ENCODE measurements around the gene MCCC1.

The MCCC1 gene

GRCh38 chr3:182970811-182971418 is 128.4 kb downstream of the MCCC1 start:
- no peak for TF ChIP-seq CTCF (IDR thresholded peaks at IDR 0.05; ENCODE audit: extremely low read depth, missing control alignments)
- DNase-seq (ENCODE audit: low spot score): no peak

GRCh38 chr3:182969853-182970252 is 129.4 kb downstream of the MCCC1 start:
- DNase-seq (ENCODE audit: low spot score): no peak
- TF ChIP-seq CTCF (IDR thresholded peaks at IDR 0.05; ENCODE audit: extremely low read depth, missing control alignments): no peak

DNA sequence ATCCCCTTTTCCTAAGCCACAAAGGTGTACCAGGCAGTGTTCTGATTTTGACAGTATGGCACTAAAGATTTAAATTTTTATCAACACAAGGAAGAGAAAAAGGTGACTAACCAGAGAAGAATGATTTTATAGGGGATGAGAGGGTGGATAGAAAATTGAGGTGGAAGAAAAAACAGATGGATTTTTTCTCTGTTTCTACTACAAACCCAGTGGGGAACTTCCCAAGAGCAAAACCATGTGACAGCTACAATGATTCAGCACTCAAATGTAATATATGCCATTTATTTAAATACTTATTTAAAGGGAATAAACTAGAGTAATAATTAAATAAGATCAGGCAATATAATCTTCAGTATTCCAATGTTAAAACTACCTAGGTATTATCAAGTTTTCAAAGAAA is 130.0 kb downstream of the MCCC1 start:
- no peak for TF ChIP-seq CTCF (IDR thresholded peaks at IDR 0.05; ENCODE audit: extremely low read depth, missing control alignments)
- DNase-seq (ENCODE audit: low spot score): no peak

DNA sequence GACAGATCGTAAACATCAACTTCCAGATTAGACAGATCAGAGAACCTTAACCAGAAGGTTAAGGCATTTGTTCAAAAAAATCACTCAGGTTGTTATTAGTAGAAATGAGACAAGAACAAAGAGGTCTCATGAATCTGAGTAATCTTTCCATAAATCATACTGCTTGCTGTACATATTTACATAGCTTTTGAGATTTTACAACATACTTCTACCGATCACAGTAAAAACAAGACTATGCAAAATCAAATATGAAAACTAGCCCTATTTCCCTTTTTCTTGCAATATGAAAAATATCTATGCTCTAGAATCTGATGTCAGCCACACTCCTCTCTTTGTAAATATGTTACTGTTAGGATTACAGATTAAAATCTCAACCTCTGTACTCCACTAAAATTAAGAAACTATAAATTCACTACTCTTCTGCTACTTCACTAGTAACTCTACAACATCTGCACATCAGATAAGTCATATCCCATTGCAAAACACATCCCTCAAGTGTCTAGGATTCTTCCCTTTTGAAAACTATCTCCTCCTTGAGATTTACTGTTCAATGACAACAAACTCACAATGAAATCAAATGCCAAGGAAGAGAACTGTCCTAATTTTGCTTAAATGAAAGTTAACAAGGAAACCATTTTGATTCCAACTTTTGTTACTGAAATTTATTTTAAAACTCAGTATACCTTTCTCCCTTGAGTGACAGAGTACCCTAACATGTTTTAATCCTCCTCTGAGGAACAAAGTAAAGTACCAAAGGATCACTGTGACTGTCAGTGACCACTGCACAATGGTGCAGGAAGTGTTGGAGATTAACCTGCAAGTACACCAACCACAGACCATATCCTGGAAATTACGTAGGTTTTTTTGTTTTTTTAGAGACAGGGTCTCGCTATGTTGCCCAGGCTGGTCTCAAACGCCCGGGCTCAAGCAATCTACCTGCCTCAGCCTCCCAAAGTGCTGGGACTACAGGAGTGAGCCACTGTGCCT is 131.8 kb downstream of the MCCC1 start:
- no peak for TF ChIP-seq CTCF (IDR thresholded peaks at IDR 0.05; ENCODE audit: extremely low read depth, missing control alignments)
- peak; percentile 35 for DNase-seq (ENCODE audit: low spot score)

- no peak for TF ChIP-seq CTCF (IDR thresholded peaks at IDR 0.05; ENCODE audit: extremely low read depth, missing control alignments)
- DNase-seq (ENCODE audit: low spot score): no peak
Measured at GRCh38 chr3:182965861-182966366, 133.4 kb downstream of the MCCC1 start.
